Inferior parietal cortex (tissue), 1 donor: ENCODE results near the gene PDE4B.
"Not testable (repeated sequence)": the region's sequence is repeated elsewhere in the genome, so short reads cannot be mapped to it uniquely, and the experiment has no call there.

Experiments used
- DNase-seq: peaks from one replicate; pipeline ENCODE4 v3.0.0-alpha.2; 2016; ENCODE audit errors: extremely low spot score

The PDE4B gene

GRCh38 chr1:66311628-66312027 is 518.9 kb downstream of the PDE4B start:
- no peak for DNase-seq

GRCh38 chr1:66312271-66312990 is 519.7 kb downstream of the PDE4B start:
- DNase-seq: no peak

DNA sequence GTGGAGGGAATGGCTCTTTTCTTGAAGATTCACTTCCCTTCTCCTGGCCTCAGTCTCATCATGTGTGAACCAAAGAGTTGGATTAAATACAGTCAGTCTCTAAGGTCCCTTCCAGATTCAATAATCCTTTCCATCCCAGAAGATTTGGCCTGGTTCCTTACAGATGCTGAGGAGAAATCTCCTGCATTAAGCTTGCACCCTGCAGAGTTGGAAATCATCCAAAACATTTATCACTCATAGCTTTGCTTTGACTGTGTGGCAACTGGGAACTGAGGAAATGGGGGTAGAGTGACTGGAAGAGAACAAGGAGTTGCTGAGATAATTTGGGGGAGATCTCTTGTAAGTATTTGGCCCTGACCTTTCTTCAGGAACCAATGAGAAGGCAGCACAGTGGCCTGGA is 520.7 kb downstream of the PDE4B start:
- no peak for DNase-seq

DNA sequence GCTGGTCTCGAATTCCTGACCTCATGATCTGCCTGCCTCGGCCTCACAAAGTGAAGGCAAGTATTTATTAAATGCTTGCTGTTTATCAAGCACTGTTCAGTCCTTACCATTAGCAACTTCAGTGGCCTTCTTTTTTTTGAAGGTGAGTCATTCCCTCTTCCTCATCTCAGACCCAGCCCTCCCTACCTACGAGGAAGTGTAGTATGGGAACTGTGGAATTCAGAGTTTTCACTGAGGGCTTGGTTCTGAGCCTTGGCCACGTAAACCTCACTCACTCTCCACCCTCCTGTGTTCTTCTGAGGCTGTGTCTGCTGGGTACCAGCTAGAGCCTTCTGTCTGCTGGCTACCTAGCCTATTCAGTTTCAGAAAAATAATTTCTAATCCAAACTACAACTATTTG is 523.0 kb downstream of the PDE4B start:
- no peak for DNase-seq

- DNase-seq: no peak
Measured at GRCh38 chr1:66316464-66317247, 524.0 kb downstream of the PDE4B start.

DNA sequence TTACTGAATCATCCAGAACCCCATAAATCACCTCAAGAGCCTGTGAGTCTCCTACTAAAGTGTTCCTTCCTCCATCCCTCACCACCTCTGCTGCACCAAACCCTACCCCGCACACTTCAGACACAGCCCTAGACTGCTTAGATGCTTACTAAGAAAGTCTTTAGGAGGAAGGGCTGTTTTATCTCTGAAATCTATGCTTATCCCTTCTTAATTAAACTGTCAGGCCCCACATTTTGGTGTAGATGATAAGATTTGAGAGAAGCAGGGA is 524.5 kb downstream of the PDE4B start:
- no peak for DNase-seq

DNA sequence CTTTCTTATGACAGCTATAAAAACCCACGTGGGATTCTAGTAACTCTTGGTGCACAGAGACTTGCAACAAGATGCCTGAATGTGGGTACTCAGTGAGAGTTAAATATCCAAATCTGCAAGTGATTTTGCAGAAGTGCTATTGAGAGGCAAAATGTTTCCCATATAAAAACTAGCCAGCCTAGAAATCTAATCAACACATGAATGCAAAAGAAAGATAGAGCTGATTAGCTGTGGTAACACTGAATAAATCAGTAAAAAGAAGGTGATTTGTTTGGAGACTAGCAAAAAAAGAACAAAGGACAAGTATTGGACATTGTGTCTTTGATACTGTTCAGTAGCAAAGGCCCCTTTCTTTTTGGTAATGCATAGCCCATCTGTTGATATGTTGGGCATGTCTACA is 527.5 kb downstream of the PDE4B start:
- no peak for DNase-seq

GRCh38 chr1:66322462-66322861 is 529.8 kb downstream of the PDE4B start:
- not testable (repeated sequence) for DNase-seq

GRCh38 chr1:66323958-66324625 is 531.4 kb downstream of the PDE4B start:
- no peak for DNase-seq

DNA sequence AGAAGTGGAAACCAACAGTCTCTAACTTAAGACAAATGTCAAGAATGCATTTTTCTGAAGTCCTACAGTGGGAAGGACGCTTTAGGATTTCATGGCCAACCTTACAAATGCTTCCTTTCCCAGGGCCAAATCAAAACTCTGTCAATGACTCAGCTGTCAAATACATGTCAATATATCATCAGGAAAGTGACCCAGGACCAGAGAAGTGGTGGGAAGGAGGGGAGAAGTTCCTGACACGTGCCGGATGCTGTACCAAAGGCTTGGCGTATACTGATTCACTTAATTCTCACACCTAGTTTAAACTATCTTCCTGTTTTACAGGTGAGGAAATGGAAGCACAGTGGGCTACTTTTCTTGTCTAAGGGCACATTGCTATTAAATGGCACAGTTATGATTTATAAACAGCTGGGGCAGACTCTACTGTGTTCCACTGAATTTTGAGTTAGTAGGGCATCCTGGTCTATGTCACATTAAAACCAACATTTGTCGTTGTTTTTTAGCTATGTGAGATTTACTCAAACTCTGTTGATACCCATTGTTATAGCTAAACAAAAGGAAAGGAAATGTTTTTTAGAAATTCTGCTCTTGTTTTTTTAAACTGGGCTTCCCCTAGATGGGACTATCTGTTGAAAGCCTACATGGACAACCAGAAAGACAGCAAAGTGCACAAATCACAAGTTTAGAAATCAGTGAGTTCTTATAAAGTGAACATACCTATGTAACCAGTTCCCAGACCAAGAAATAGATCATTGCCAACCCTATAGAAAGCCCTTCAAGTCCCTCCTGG is 533.1 kb downstream of the PDE4B start:
- no peak for DNase-seq

GRCh38 chr1:66326867-66327266 is 534.2 kb downstream of the PDE4B start:
- DNase-seq: no peak

DNA sequence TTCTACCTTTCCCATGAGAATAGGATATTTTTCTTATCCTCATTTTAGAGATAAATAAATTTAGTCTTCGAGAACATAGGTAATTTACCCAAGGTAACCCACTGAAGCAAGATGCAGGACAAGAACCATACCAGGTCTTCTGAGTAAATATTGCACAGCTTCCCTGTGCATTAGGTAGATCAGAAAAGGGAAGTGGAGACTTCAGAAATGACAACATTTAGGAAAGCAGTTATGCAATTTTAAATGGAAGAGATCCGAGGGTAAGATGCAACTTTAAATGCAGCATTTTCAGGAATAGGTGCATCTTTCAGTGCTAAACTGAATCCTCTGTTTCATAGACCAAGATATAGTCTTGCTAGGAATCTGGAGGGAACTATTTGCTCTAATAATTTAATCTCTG is 534.9 kb downstream of the PDE4B start:
- no peak for DNase-seq

DNA sequence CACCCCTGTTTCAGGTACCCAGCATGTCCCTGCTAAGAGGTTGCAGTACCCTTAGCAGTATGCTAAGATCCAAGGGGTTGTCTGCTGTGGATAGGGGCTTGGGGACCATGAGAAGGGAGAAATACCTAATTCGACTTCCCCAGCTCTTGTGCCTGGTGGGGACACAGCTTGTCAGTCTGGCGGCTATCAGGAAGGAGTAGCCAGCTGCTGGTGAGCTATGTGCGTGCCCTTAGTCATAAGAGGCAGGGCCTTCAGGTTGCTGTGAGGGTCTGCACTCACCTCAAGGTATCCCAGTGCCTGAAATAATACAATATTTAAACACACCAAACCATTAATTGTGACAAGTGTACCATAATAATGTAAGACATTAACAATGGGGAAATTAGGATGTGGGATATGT is 536.2 kb downstream of the PDE4B start:
- DNase-seq: no peak

GRCh38 chr1:66330722-66331141 is 538.0 kb downstream of the PDE4B start:
- DNase-seq: no peak

DNA sequence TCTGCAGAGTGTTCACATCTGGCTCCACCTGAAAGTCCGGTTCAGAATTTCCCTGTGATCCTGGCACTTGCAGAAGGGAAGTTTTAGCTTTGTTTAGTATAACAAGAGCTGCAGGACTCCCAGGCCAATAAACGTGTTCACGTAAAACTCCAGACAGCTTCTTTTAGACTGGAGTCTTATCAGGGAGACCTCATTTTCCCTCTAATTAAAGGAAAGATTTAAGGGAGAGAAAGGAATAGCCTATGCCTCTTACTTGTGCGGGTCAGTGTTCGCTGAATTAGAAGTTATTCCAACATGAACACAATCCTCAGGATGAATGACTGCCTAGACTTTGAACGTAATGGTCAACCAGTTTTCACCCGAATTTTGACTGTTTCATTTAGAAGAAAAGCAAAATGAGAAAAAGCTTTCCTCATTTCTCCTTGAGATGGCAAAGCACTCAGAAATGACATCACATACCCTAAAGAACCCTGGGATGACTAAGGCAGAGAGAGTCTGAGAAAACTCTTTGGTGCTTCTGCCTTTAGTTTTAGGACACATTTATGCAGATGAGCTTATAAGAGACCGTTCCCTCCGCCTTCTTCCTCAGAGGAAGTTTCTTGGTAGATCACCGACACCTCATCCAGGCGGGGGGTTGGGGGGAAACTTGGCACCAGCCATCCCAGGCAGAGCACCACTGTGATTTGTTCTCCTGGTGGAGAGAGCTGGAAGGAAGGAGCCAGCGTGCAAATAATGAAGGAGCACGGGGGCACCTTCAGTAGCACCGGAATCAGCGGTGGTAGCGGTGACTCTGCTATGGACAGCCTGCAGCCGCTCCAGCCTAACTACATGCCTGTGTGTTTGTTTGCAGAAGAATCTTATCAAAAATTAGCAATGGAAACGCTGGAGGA is 539.2 kb downstream of the PDE4B start:
- DNase-seq: no peak

DNA sequence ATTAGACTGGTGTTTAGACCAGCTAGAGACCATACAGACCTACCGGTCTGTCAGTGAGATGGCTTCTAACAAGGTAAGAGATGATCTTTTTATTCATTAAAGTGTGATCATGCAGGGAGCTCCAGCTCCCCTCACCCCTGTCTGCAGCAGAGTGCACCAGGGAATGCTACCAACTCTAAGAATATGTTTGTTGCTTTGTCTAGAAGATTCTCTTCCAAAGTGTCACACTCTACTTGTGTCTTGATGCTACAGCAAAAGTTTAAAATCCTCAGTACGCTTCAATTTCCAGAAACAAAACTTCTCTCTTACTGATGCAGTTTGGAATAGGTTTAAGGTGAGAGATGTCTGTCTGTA is 539.8 kb downstream of the PDE4B start:
- no peak for DNase-seq

GRCh38 chr1:66333466-66334199 is 540.9 kb downstream of the PDE4B start:
- no peak for DNase-seq

- no peak for DNase-seq
Measured at GRCh38 chr1:66334318-66334717, 541.6 kb downstream of the PDE4B start.

GRCh38 chr1:66335125-66335524 is 542.4 kb downstream of the PDE4B start:
- no peak for DNase-seq

DNA sequence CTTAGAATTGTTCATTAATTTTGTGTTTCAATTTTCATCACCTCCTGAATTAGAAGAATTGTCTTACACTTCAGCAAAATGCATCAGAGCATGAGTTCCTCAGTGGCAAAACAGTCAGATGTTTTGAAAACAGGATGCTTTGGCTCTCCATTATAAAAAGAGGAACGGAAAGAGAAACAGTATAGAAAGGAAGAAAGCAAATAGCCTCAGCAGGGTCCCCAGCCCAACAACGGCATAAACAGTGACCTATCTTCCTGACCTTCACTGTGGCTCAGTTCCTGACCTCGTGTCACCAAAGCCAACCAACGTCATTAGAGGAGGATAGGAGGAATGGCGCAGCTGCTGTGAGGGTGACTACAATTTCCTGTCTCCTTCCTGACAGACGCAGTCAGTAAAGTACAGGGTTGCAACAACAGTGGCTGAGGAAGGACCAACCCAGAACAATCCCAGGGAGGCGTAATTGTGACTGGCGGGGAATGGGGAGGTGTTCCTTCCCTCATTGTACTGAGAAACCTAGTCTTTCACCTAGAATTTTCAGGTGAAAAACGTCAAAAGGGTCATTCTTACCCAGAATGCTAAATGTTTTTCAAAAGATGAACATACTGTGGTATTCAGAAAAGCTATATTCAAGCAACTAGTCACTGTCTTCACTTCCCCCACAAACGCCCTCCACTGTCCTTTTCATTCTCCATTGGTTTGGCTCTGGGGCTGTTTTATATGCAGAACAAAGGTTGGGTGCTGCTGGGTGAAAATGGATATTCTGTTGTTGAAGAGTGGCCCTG is 543.4 kb downstream of the PDE4B start:
- DNase-seq: no peak
